Calu3 (cell line): ENCODE data around the gene TMEM132D. TPM values are rescaled to one million over a fixed set of nuclear protein-coding genes. Genes with fewer than 3 reads are reported as not detected.

ENCODE experiments used
- BruUV-seq: library from RNA; stranded (reverse); fragments of 400-500 nt; replicated peaks from 2 replicates; lab custom pipeline; 2021; lab: Mats Ljungman, UMichigan
- CTCF ChIA-PET: fragments of 300-600 bp; sonication (Branson Sonifier 250); formaldehyde crosslinking; loops from one replicate; lab custom pipeline; 2022; ENCODE audit warnings: antibody characterized with exemption; lab: Charles Lee
- DNase-seq: peaks from one replicate; pipeline ENCODE4 v3.0.0; 2022
- H3K27ac Mint-ChIP-seq: one replicate; pipeline ENCODE4 v1.8.0; 2022; ENCODE audit warnings: mixed read lengths; ENCODE audit not compliant: unreplicated experiment
- H3K27me3 Mint-ChIP-seq: one replicate; pipeline ENCODE4 v1.8.0; 2022; ENCODE audit warnings: mixed read lengths; ENCODE audit not compliant: unreplicated experiment
- H3K36me3 Mint-ChIP-seq: one replicate; pipeline ENCODE4 v1.8.0; 2022; ENCODE audit warnings: mild to moderate bottlenecking, moderate library complexity, mixed read lengths; ENCODE audit not compliant: insufficient read depth, unreplicated experiment
- H3K4me1 Mint-ChIP-seq: one replicate; pipeline ENCODE4 v1.8.0; 2022; ENCODE audit warnings: mild to moderate bottlenecking, low read depth, mixed read lengths; ENCODE audit not compliant: unreplicated experiment
- H3K4me3 Mint-ChIP-seq: one replicate; pipeline ENCODE4 v1.8.0; 2022; ENCODE audit warnings: mild to moderate bottlenecking, low read depth, moderate library complexity, mixed read lengths; ENCODE audit not compliant: unreplicated experiment
- H3K9me3 Mint-ChIP-seq: one replicate; pipeline ENCODE4 v1.8.0; 2022; ENCODE audit warnings: low read depth, mixed read lengths; ENCODE audit not compliant: unreplicated experiment
- CTCF ChIP-seq: fragments of 200-600 bp; IDR thresholded peaks from one replicate; pipeline ENCODE4 v1.8.0; 2022; ENCODE audit warnings: antibody characterized with exemption; ENCODE audit not compliant: unreplicated experiment
- intact Hi-C: fragments of 100-400 bp; cut with micrococcal nuclease; formaldehyde crosslinking; loops from one replicate; pipeline ENCODE4 v1.10.0; 2022; ENCODE audit not compliant: unreplicated experiment
- total RNA-seq: library from RNA; stranded (reverse); gene quantifications from 2 replicates; pipeline ENCODE4 v1.2.3, GENCODE V29; 2022

Gene TMEM132D
- total RNA-seq, 1 experiment from 2014 or later, result not detected

GRCh38 chr12:129651951-129652350 lies 251.9 kb downstream of the TMEM132D start:
- TF ChIP-seq CTCF, result no peak
- intact Hi-C loops, result no loop called here
- Mint-ChIP-seq H3K36me3 (no peaks in the 10 kb centered on the region), H3K9me3 (peaks cover 25% of the 10 kb centered on the region), H3K4me3 (no peak overlapping the region), H3K4me1 (no peaks in the 10 kb centered on the region), H3K27ac (no peak overlapping the region), H3K27me3 (no peaks in the 10 kb centered on the region)
- CTCF ChIA-PET, result no interaction called here
- no peak for DNase-seq
- BruUV-seq, result no TSS peak

GRCh38 chr12:129641926-129642325 lies 261.9 kb downstream of the TMEM132D start:
- no peak for TF ChIP-seq CTCF
- intact Hi-C loops, result no loop called here
- no peak overlapping the region for H3K4me3 Mint-ChIP-seq
- H3K4me1 Mint-ChIP-seq, result no peaks in the 10 kb centered on the region
- CTCF ChIA-PET, result no interaction called here
- no peaks in the 10 kb centered on the region for H3K36me3 Mint-ChIP-seq
- BruUV-seq, result no TSS peak
- H3K27ac Mint-ChIP-seq, result no peak overlapping the region
- no peaks in the 10 kb centered on the region for H3K27me3 Mint-ChIP-seq
- peaks cover 26% of the 10 kb centered on the region for H3K9me3 Mint-ChIP-seq
- DNase-seq, result no peak

GRCh38 chr12:129635021-129635685 lies 268.7 kb downstream of the TMEM132D start:
- Mint-ChIP-seq H3K4me3 (no peak overlapping the region), H3K9me3 (peaks cover 23% of the 10 kb centered on the region), H3K27ac (no peak overlapping the region), H3K36me3 (no peaks in the 10 kb centered on the region), H3K27me3 (no peaks in the 10 kb centered on the region), H3K4me1 (no peaks in the 10 kb centered on the region)
- CTCF ChIA-PET, result no interaction called here
- intact Hi-C loops, result no loop called here
- DNase-seq, result no peak
- BruUV-seq, result no TSS peak
- TF ChIP-seq CTCF, result no peak

- Mint-ChIP-seq H3K36me3 (no peaks in the 10 kb centered on the region), H3K4me1 (no peaks in the 10 kb centered on the region), H3K9me3 (peaks cover 22% of the 10 kb centered on the region), H3K4me3 (no peak overlapping the region), H3K27ac (no peak overlapping the region), H3K27me3 (no peaks in the 10 kb centered on the region)
- TF ChIP-seq CTCF, result no peak
- CTCF ChIA-PET, result no interaction called here
- DNase-seq, result no peak
- intact Hi-C loops, result no loop called here
- no TSS peak for BruUV-seq
Observed at GRCh38 chr12:129631316-129631715, 272.5 kb downstream of the TMEM132D start.
